IPS-15b (cell line): ENCODE results near the gene CCL28.
"Not testable (repeated sequence)": the region's sequence is repeated elsewhere in the genome, so short reads cannot be mapped to it uniquely, and the experiment has no call there.

ENCODE experiments used
- H3K27me3 ChIP-seq: one replicate; pipeline ENCODE4 v1.6.1; 2013; ENCODE audit warnings: low read length; ENCODE audit not compliant: control insufficient read depth, insufficient read depth
- H3K36me3 ChIP-seq: one replicate; pipeline ENCODE4 v1.6.1; 2013; ENCODE audit warnings: low read length; ENCODE audit not compliant: control insufficient read depth, insufficient read depth
- H3K4me1 ChIP-seq: one replicate; pipeline ENCODE4 v1.6.1; 2013; ENCODE audit warnings: mild to moderate bottlenecking, low read length; ENCODE audit not compliant: control insufficient read depth, insufficient read depth
- H3K4me3 ChIP-seq: one replicate; pipeline ENCODE4 v1.5.1; 2013; ENCODE audit warnings: low read depth, low read length
- H3K9ac ChIP-seq: one replicate; pipeline ENCODE4 v1.6.1; 2013; ENCODE audit warnings: low read depth, mild to moderate bottlenecking, low read length
- H3K9me3 ChIP-seq: one replicate; pipeline ENCODE4 v1.6.1; 2013; ENCODE audit warnings: mild to moderate bottlenecking, low read length; ENCODE audit not compliant: control insufficient read depth, insufficient read depth

CCL28 gene

GRCh38 chr5:43402524-43403066, 9.6 kb downstream of the CCL28 start:
- H3K27me3 ChIP-seq, H3K4me1 ChIP-seq, H3K9me3 ChIP-seq, H3K9ac ChIP-seq, H3K4me3 ChIP-seq, H3K36me3 ChIP-seq: not testable (repeated sequence)

- Histone ChIP-seq H3K36me3 (no peaks in the 10 kb centered on the region), H3K9ac (no peak overlapping the region), H3K27me3 (no peaks in the 10 kb centered on the region), H3K9me3 (no peaks in the 10 kb centered on the region), H3K4me1 (no peaks in the 10 kb centered on the region), H3K4me3 (no peak overlapping the region)
Observed at GRCh38 chr5:43401827-43402226, 10.4 kb downstream of the CCL28 start.

- Histone ChIP-seq H3K4me1 (no peaks in the 10 kb centered on the region), H3K9me3 (no peaks in the 10 kb centered on the region), H3K4me3 (no peak overlapping the region), H3K9ac (no peak overlapping the region), H3K36me3 (no peaks in the 10 kb centered on the region), H3K27me3 (peaks cover 6% of the 10 kb centered on the region)
Observed at GRCh38 chr5:43400082-43400481, 12.1 kb downstream of the CCL28 start.

DNA sequence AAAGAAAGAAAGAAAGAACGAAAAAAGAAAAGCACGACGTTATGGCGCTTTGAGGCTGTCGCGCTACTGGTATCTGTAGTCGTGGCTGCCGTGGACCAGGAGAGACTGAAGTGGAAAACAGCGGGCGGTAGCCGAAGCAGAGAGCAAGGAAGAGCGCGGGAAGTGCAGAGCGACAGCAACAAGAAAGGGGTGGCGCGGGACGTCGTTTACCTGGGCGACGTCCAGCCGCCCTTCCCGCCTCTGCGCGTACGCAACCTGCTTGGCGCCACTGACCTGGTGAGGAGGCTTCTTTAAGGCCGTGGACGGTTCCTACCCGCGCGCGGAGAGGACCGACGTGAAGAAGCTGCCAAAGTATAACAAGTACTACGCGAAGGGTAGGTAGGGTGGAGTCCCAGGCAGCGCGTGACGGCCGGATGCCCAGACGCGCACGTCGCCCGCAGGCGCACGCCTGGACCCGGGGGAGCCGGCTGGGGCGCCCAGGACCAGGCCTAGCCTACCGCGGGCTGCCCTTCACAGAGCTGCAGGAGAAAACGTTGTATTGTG, 15.4 kb downstream of the CCL28 start:
- H3K36me3 ChIP-seq = no peaks in the 10 kb centered on the region
- peak overlapping the region; percentile 51 for H3K9ac ChIP-seq
- peaks cover 6% of the 10 kb centered on the region for H3K27me3 ChIP-seq
- H3K9me3 ChIP-seq = no peaks in the 10 kb centered on the region
- no peaks in the 10 kb centered on the region for H3K4me1 ChIP-seq
- peak overlapping the region; percentile 69 for H3K4me3 ChIP-seq

GRCh38 chr5:43390471-43390870, 21.7 kb downstream of the CCL28 start:
- Histone ChIP-seq H3K9ac (no peak overlapping the region), H3K36me3 (no peaks in the 10 kb centered on the region), H3K9me3 (no peaks in the 10 kb centered on the region), H3K4me3 (no peak overlapping the region), H3K4me1 (no peaks in the 10 kb centered on the region), H3K27me3 (no peaks in the 10 kb centered on the region)

GRCh38 chr5:43389679-43390329, 22.4 kb downstream of the CCL28 start:
- Histone ChIP-seq H3K4me3 (no peak overlapping the region), H3K36me3 (no peaks in the 10 kb centered on the region), H3K4me1 (no peaks in the 10 kb centered on the region), H3K9ac (no peak overlapping the region), H3K27me3 (no peaks in the 10 kb centered on the region), H3K9me3 (no peaks in the 10 kb centered on the region)

DNA sequence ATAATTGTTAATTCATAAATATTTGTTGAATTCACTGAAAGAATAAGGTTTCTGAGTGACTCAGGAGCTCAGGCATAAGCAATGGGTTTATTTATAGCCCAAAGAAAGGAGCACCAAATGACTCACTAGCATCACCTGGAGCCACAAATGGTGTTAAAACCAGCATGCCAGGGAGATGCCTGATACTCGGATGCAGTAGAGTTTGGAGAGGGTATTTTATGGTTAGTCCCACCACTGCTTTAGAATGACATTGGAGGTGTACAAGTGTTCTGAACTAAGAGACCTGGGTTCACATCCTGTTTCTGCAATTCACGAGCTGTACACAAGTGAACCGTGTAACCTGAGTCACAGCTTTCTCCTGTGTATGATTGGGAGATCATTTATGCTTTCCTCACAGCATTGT, 25.2 kb downstream of the CCL28 start:
- no peak overlapping the region for H3K9ac ChIP-seq
- H3K4me3 ChIP-seq = no peak overlapping the region
- no peaks in the 10 kb centered on the region for H3K9me3 ChIP-seq
- no peaks in the 10 kb centered on the region for H3K36me3 ChIP-seq
- no peaks in the 10 kb centered on the region for H3K27me3 ChIP-seq
- H3K4me1 ChIP-seq = no peaks in the 10 kb centered on the region

- Histone ChIP-seq H3K4me3 (no peak overlapping the region), H3K9me3 (no peaks in the 10 kb centered on the region), H3K9ac (no peak overlapping the region), H3K27me3 (no peaks in the 10 kb centered on the region), H3K36me3 (no peaks in the 10 kb centered on the region), H3K4me1 (no peaks in the 10 kb centered on the region)
Observed at GRCh38 chr5:43376496-43377140, 35.6 kb downstream of the CCL28 start.

- no peaks in the 10 kb centered on the region for H3K27me3 ChIP-seq
- H3K9me3 ChIP-seq = peaks cover 4% of the 10 kb centered on the region
- no peak overlapping the region for H3K9ac ChIP-seq
- no peaks in the 10 kb centered on the region for H3K4me1 ChIP-seq
- no peak overlapping the region for H3K4me3 ChIP-seq
- H3K36me3 ChIP-seq = no peaks in the 10 kb centered on the region
Observed at GRCh38 chr5:43371821-43372220, 40.4 kb downstream of the CCL28 start.

DNA sequence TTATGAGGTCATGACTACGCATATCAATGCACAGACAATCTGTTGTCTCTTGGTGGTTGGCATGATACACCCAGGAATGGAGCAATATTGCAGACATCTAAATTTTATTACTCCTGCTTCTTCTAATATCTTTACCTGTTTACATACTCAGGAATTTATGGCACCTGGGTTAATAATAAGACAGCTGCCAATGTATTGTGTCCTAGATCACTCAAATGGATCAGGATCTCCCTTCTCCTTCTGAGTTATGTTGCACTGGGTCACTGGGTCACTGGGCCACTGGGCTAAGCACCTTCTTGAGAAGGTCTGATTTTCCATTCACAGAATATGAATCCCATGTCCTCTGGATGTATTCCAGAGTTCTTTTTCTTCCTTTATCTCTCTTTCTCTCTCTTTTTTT, 41.8 kb downstream of the CCL28 start:
- H3K36me3 ChIP-seq = no peaks in the 10 kb centered on the region
- no peaks in the 10 kb centered on the region for H3K4me1 ChIP-seq
- peaks cover 4% of the 10 kb centered on the region for H3K9me3 ChIP-seq
- H3K4me3 ChIP-seq = no peak overlapping the region
- H3K27me3 ChIP-seq = no peaks in the 10 kb centered on the region
- H3K9ac ChIP-seq = no peak overlapping the region

DNA sequence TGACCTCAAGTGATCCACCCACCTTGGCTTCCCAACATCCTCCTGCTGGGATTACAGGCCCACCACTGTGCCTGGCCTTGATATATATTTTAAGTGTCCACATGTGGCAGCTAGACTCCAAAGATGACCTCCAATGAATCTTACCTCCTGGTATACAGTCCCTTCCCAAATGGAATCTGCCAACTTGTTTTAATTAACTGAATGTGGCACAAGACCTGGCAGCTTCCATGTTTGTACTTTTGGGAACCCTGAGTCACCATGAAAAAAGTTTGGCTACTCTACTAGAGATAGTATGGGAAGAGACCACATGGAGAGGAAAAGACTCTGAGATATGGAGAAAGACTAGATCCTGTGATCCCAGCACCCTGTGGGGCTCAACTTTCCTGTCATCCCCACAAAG, 42.5 kb downstream of the CCL28 start:
- Histone ChIP-seq H3K9me3 (peaks cover 4% of the 10 kb centered on the region), H3K4me1 (no peaks in the 10 kb centered on the region), H3K36me3 (no peaks in the 10 kb centered on the region), H3K9ac (no peak overlapping the region), H3K27me3 (no peaks in the 10 kb centered on the region), H3K4me3 (no peak overlapping the region)
